DMS 273 (cell line): ENCODE results near the gene MUC6.

Experiments used
- DNase-seq: peaks from one replicate; lab custom pipeline; 2025; ENCODE audit not compliant: unreplicated experiment; lab: John Stamatoyannopoulos, UW

MUC6 gene

DNA sequence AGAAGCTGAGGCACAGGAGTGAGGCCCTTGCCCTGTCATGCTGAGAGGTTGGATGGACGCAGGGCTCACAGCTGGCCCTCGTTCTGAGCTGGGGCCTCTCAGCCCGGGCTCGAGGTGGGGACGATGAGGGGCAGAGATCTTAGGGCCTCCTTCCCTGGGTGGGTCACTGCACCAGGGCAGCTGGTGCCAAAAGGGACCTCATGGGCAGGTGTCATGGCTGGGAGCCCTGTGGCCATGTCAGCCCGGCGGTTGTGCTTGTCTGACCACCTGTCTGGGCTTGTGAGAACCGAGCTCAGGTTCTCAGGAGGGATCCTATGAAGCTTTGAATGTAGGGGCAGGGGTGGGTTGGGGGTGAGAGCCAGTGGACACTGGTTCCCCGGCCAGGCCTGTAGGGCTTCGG, 1.8 kb upstream of the MUC6 start:
- no peak for DNase-seq

DNA sequence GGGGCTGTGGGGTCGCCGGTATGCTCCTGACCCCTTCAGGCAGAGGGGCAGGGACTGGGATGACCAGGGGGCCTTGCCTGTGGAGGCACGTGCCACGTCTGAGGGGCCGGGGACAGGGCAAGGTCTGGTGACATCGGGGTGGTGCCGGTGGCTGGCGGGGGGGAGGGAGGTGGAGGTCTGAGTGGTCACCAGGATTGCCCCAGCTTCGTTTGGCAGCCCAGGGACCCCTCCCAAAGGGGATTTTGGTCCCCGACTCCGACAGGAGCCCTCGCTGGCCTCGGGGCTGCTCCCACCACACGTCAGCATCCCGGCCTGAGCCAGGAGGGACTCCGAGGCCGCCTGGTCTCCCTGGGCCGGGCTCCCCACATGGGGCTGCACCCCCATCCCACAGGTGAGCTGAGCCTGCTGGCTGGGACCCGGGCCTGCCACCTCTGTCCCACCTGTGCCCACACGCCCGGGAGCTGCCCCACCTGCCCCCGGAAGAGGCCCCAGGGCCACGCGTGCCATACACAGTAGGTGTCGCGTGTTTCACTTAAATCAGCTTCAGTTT, 1.1 kb upstream of the MUC6 start:
- no peak for DNase-seq

DNA sequence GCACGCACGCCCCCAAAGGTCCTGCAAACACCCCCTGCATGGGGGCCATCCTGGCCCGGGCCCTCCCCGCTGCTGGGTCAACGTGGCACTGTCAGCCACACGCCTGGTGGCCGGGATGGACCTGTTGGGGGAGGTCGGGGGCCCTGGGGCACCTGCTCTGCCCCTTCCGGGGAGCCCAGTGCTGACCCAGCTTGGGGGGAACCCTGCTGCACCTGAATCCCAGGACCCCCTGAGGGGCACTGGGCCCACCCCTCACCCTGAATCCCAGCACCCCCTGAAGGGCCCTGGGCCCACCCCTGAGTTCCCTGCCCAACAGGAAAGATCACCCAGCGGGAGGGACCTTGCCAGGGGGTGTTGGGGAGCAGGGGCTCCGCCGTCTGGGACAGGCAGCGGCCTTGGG, 413 bp upstream of the MUC6 start:
- DNase-seq, result no peak

DNA sequence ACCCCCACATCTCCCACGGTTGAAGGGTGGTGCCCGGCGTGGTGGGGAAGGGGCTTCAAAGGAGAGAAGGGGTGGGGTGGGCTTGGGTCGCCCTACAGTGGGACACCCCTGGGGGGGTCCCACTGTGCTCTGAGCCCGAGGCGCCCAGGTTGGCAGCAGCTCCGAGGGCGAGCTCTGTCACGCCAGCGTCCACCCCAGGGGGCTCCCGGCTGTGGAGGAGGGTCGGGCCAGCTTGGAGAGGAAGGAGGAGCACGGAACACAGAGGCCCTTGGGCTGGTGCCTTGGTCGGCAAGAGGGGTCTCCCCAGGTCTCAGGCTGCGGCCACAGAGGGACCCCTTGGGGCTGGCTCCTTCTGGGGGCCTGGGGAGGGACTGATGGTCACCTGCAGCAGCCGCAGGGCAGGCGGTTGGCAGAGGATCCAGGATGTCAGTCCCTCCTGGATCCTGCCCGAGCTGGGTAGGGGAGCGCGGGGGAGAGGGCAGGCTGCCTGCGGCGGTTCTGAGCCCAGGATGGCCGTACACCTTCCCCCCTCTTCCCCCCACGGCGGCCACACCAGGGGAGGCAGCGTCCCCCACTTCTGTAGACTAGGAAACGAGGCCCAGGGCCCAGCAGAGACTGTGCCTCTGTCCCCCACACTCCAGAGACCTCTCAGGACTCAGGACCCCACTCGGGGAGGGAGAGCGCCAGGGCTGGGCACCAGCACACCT, 788 bp downstream of the MUC6 start:
- DNase-seq, result no peak

DNA sequence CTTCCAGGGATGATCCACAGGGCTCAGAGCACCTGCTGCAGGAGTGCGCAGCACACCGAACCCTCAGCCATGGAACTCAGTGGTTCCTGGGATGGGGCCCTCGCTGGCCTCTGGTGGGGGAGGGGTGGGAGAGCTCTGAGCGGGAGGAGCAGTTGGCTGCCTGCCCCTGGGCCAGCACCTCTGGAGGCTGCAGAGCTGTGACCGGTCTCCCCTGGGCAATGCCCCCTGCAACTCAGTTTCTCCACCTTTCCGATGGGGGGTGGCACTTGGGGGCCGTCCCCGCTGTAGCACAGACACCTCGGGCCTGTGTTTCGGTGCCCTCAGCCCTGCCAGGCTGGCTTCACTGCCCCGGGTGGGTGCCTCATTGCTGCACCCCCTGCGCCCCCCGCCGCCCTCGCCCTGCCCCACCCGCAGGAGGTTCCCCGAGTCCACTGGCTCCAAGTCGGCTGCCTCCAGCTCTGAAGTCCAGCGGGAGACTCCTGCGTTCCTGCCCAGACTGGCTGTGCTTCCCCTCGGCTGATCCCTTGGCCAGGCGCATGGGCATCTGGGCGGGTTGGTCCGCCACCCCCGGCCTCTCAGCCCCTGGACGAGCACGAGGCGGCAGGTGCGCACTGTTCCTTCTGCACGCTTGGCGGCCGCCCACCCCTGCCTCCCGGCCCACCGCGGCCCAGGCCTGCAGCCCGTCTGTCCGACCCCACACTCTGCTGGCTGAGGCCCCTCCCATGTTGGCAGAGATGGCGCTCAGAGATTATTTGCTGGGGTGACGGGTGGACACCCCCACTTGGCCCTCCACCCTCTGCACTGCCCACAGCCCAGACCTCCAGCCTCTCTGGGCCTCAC, 1.8 kb downstream of the MUC6 start:
- DNase-seq, result no peak

DNA sequence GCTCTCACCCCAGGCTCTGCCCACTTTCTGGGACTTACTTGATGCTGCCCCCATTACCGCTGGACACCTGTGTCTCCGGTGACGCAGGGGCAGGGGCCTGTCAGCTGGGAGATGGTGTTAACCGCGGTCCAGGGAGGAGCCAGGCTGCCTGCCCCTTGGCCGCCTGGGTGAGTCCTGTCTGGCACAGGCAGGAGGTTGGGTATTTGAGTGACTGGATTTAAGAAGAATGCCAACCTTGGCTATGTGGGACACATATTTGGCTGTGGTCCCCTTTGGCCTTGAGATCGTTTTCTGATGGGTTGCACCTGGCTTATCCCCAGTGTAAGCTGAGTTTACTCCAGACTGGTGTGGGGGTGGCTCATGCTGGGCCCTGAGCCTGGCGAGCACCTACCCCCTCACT, 2.5 kb downstream of the MUC6 start:
- DNase-seq, result no peak

DNA sequence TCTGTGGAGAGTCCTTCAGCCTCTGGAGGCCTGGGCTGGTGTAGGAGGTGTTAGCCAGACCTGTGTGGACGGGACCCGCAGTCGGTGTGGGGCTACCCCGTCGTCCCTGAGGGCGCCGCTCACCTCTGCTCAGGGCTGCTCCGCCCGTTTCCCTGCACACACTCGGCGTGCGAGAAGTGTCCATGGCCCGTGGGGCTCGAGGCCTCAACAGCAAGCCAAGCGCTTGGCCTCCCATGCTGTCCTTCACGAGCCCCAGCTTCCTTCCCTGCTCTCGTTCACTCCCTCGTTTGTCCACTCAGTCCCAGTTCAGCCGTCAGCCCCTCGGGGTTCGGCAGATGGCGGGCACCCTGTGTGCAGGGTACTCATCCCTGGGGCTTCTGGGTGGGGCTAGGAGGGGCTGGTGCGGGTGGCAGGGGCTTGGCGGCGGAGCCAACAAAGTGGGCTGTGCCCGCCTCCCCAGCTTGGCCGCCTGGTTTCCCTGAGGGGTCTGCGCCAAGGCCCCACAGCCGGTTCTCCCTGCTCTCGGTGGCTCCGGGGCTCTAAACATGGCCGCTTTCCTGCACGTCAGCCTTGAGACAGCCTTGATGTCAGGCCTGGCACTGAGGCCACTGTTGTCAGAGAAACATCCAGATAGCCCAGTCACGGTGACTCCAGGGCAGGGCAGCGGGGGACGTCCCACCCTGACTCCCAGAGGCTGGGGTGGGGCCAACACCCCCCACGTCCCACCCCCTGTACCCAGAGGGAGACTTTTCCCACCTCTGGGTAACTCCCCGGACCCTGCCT, 3.3 kb downstream of the MUC6 start:
- DNase-seq, result no peak

DNA sequence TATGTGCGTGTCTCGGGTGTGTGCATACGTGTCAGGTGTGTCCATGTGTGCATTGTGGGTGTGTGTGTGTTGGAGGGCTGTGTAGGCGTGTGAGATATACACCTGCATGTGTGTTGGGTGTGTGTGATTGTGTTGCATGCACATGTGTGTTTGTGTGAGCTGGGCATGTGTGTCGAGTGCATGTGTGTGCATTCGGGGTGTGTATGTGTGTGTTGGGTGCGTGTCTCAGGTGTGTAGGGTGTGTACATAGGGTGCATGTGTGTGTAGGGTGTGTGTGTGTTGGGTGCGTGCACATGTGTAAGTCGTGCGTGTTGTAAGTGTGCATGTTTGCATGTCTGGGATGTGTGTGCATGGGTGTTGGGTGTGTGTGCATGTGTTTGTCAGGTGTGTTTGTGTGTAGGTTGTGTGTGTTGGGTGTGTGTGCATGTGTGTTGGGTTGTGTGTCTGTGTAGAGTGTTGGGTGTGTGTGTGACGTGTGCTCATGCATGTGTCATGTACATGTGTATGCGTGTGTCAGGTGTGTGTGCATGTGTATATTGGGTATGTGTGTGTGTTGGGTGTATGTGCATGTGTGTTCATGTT, 4.1 kb downstream of the MUC6 start:
- DNase-seq, result no peak

DNA sequence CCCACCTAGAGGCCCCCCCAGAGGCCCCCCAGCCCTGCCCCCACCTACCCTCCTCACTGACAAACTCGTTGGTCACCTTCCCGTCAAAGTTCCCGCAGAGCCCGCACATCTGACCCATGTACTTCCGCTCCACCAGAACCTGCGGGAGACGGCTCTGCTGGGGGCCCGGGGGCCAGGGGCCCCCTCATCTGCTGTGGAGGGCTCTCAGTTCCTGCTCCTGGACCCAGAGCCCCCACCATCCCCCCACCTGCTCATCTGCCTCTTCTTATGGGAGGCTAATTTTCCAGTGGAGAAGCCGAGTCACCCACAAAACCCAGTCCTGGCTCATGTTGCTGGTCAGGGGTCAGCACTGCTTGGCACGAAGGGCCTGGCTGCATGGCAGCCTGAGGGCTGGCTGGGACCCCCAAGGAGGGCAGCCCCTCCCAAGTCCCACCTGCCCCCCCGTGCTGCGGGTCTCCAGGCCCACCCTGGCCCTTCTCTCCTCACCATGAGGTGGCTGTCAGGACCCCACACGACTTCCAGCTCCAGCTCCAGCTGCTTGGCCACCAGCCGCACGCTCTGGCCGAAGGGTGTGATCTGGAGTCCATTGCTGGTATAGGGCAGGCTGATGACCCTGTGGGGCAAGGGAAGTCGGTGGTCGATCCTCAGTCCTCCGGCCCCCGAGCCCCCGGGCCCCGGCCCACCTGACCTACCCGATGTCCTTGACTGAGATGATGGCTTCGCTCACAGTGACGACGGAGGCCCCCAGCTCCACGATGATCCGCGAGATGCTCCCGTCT, 5.2 kb downstream of the MUC6 start:
- no peak for DNase-seq

DNA sequence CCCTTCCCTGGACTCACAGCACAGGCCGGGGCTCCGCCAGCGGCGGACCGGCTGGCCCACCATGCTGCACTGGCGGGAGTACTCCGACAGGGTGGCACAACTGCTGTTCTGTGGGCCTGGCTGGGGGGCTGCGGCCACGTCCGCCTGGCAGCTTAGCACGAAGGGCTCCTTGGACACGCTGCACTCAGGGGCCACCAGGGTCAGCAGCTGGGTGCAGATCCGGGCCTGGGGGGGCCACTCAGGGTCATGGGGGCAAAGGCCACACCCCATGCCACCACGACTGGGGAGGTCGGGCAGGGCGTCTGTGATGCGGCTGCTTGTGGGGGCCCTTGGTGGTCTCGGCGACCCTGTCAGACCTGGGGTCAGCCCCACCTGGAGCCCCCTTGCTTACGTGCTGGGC, 6.0 kb downstream of the MUC6 start:
- DNase-seq, result peak; percentile 22

DNA sequence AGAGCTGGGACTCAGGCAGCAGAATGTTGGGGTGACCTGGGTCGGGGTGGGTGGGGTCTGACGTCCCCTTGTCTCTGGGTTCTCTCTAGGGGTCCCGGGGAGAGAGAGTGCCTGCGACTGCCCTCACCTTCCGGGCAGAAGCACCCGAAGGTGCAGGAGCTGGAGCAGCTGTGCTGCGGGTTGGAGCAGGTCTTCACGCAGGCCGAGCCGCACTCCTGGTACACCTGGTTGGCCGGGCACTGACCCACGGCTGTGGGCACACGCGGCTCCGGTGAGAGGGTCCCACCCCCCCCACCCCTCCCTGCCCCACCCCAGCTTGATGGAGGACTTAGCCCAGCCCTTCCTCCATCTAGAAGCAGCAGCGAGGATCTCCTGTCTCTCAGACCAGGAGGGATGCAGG, 6.4 kb downstream of the MUC6 start:
- DNase-seq, result no peak

DNA sequence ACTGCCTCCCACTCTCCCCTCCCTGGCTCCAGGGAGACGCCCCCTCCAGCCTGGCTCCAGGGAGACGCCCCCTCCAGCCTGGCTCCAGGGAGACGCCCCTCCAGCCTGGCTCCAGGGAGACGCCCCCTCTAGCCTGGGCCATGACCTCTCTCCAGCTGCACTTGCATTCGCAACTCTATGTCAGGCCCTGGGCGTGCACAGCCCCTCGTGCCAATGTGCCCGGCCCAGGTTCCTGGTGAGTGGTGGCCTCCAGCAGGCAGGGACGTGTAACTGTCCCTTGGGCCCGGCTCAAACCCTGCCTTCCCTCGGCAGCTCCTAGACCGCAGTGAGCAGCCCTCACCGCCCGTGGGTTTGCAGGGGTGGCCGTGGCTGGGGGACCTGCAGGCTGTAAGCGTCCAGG, 6.9 kb downstream of the MUC6 start:
- peak; percentile 36 for DNase-seq

DNA sequence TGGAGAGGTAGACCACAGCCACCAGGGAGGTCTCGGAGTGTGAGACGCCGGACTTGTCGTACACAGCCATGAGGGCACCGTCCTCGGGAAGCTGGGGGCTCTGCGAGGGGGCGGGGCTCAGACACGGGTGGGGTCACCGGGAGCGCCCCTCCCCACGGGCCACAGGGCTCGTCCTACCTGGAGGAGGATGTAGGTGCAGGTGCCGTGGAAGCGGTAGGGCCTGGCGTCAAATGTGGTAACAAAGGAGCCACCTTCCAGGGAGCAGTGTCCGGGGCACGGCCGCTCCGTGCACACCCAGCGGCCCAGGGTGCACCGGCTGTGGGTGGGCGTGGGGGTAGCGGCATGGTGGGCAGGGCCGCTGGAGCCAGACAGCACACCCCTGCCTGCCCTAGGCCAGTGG, 7.5 kb downstream of the MUC6 start:
- no peak for DNase-seq

DNA sequence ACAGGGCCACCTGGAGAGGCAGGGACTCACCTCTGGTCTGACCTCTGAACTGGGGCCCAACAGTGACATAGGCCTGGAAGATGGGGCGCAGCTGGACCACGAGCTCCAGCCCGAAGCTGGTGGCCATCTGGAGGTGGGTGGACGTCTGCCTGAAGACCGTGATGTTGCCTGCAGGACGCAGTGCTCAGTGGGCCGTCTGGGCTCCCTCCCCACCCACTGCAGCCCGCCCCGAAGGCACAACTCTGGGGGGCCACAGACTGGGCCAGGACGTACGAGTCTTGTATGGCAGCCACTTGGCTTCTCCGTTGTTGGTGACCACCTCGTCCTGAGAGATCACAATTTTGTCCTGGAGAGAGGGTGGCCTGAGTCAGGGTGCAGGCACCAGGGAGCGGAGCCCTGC, 7.9 kb downstream of the MUC6 start:
- DNase-seq, result no peak

DNA sequence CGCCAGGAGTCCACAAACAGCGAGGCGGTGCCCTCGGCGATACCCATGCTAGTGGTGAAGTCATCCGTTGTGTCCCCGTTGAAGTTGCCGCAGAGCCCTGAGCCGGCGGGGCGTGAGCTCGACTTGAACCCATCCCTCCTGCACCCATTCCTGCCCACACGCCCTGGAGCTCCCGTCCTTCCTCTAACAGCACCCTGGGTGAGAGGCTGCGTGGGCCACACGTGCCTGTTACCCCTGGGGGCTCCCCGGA, 8.3 kb downstream of the MUC6 start:
- DNase-seq, result no peak

DNA sequence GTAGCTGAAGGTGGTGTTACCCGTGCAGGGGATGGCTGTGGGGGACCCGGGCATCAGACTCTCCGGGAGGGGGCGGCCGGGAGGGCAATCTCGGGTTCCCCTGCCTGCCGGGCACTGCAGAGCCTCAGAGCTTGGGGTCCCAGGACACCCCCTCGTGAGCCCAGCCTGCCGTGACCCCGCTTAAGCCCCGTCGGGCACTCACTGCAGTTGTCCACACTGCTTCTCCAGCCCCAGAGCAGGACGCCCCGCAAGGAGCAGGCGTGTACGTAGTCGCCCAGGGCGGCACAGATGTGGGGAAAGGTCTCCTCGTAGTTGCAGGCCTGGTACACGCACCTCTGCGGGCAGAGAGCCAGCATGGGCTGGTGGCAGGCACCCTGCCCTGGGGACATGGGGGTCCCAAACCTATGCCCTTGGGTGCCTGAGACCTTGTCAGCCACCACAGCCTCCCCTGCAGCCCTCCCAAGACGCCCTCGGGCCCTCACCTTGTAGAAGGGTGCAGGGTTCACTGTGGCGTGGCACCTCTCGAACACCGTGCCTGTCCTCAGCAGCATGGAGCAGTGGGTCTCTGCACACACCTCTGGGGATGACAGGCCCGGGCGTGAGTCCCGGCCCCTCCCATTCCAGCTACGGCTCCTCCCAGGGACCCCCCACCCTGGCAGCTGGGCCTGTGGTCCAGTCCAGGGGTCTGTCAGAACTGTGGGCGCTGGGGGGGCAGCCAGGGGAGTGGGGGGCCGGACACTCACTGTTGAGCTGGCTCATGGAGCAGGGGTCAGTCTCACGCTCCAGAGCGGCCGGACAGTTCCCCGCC, 8.8 kb downstream of the MUC6 start:
- no peak for DNase-seq

DNA sequence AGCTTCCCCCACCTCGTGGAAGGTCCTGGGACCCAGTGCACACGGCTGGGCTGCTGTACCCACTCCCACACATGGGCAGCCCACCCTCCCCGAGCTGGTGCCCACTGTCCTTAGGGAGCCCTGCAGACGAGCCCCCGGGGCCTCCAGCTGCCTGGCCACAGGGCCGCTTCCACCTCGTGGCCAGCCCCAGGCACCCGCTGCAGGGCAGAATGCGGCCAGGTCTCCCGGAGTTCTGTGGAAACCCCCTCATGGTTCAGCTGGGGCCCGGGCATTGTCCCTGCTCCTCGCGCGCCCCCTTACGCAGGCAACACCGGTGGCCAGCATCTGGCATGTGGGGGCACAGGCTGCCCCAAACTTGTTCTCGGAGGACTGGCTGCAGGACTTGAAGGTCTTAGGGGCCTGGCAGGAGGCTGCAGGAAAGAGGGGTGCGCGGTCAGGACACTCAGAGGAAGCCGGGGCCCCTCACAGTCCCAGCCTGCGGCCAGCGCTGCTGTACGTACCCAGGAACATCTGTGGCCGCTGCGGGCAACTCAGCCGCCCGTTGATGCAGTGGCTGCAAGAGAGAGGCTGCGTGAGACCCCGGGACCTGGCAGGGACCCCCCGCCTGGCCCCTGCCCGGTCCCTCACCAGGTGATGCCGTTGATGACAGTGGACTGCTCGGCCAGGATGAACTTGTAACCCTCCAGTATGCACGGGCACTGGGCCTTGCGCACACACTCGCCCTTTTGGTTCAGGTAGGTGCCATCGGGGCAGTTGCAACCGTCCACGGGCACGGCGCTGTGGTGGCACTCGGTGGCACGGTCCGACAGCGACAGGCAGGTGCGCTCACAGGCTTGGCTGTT, 9.7 kb downstream of the MUC6 start:
- no peak for DNase-seq

DNA sequence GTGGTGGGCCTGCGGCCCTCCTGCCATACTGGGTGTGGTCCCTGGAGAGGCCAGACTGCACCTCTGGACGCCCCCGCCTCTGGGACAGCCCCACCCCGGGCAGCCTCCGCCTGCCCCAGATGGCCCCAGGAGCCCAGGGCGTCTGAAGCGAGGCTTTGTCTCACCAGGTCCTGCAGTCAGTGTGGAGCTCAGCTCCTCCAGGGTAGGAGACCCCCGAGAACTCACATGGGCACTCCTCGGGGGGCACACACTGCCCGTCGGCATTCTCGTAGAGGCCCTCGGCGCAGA, 10.4 kb downstream of the MUC6 start:
- DNase-seq, result no peak

DNA sequence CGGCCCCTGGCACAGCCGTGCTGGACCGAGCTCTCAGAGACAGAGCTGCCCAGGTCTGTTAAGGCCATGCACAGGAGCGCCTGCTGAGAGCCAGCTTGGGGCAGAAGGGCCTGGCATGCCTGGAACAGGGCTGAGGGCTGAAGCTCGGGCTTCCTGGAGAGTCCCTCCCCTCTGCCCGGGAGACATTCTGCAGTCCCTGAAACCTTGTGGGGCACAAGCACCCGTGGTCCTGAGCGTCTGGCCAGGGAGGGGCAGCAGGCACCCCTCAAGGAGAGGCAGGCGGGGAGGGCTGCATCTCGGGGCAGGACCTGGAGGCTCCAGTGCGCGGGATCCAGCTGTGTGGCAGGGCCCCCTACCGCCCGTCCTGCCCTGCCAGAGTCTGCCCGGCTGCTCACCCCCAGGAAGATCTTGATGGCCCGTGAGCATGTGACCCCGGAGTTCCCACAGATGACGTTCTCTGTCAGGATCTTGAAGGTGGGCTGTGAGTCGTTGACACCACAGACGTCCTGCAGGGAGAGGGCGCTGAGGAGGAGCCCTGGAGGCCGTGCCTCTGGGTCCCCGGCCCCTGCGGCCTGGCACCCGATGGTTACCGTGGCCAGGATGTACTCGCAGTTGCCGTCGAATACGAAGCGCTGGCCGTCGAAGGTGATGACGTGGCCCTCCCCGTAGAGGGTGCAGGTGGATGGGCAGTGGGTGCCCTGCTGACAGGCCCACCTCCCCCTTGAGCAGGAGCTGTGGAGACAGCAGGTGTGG, 10.9 kb downstream of the MUC6 start:
- peak; percentile 37 for DNase-seq
